ENCODE measurements around the gene DGKQ.
"Not testable (repeated sequence)": the region's sequence is repeated elsewhere in the genome, so short reads cannot be mapped to it uniquely, and the experiment has no call there.

Gene DGKQ

DNA sequence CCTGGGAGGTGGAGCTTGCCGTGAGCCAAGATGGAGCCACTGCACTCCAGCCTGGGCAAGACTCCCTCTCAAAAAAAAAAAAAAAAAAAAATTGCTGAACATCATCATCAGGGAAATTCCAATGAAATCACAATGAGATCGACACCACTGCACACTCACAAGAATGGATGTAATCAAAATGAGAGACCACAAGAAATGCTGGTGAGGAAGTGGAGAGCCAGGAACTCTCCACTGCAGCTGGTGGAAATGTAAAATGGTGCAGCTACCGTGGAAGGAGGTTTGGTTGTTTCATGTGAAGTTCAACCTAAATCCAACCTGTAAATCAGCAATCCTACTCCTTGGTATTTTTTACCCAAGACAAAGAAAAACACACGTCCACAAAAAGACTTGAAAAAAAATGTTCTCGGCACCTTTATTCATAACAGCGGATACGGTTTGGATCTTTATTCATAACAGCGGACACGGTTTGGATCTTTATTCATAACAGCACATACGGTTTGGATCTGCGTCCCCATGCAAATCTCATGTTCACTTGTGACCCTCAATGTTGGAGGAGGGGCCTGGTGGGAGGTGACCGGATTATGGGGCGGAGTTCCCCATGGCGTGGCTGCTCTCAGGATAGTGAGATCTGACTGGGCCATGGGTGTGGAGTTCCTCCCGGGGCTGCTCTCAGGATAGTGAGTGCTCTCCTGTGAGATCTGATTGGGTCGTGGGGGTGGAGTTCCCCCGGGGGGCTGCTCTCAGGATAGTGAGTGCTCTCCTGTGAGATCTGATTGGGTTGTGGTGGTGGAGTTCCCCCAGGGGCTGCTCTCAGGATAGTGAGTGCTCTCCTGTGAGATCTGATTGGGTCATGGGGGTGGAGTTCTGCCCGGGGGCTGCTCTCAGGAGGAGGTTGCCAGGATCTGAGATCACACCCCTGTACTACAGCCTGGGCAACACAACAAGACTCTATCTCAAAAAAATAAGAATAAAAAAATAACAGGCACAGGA, 49.0 kb downstream of the DGKQ start:
- no peak for DNase-seq

DNA sequence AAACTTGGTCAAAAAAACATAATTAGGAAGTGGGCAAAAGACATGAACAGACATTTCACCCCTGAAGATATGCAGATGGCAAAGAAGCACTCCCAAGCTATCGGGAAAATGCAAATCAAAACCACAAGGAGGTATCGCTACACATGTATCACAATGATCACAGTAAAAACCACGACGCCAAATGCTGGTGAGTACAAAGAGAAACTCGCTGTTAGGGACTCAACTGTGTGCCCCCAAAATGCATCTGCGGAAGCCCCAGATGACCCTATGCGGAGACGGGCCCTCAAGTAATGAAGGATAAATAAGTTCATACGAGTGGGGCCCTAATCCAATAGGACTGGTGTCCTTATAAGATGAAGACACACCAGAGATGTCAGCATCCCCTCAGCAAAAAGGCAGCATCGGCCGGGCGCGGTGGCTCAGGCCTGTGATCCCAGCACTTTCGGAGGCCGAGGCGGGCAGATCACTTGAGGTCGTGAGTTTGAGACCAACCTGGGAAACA, 51.5 kb downstream of the DGKQ start:
- no peak for DNase-seq

DNA sequence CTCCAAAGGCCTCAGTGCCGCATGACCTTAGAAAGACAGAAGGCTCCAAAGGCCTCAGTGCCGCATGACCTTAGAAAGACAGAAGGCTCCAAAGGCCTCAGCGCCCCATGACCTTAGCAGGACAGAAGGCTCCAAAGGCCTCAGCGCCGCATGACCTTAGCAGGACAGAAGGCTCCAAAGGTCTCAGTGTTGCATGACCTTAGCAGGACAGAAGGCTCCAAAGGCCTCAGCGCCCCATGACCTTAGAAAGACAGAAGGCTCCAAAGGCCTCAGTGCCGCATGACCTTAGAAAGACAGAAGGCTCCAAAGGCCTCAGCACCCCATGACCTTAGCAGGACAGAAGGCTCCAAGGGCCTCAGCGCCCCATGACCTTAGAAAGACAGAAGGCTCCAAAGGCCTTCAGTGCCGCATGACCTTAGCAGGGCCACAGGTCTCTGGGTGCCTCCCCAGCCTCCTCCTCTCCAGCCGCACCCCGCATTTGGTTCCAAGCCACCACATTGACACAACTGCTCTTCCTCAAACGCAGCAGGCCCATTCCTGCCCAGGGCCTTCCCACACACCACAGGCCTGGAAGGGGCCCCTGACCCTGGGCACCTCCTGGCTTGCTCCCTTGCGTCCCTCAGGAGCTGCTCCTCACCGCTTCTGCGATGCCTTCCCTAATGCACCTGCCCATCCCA, 54.2 kb downstream of the DGKQ start:
- not testable (repeated sequence) for DNase-seq

DNA sequence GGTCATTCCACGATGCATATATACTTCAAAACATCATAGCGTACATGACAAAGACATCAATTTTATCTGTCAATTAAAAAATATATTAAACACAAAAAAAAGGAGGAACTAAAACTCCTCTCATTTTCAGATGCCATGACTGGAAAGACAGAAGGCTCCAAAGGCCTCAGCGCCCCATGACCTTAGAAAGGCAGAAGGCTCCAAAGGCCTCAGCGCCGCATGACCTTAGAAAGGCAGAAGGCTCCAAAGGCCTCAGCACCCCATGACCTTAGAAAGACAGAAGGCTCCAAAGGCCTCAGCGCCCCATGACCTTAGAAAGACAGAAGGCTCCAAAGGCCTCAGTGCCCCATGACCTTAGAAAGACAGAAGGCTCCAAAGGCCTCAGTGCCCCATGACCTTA, 54.8 kb downstream of the DGKQ start:
- not testable (repeated sequence) for DNase-seq

DNA sequence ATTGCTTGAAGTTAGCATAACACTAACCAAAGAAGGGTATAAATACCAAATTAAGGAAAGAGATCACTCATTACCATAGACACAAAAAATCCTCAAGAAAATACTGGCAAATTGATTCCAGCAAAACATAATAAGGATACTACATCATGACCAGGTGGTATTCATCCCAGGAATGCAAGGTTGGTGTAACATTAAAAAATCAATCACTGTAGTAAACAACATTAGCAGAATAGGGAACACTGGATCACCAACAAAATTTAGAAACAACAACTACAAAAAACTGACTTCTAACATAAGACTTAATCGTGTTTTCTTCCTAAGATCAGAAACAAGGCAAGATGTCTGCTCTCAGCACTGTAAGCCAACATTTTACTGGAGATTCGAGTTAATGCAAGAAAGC, 55.4 kb downstream of the DGKQ start:
- DNase-seq: no peak

DNA sequence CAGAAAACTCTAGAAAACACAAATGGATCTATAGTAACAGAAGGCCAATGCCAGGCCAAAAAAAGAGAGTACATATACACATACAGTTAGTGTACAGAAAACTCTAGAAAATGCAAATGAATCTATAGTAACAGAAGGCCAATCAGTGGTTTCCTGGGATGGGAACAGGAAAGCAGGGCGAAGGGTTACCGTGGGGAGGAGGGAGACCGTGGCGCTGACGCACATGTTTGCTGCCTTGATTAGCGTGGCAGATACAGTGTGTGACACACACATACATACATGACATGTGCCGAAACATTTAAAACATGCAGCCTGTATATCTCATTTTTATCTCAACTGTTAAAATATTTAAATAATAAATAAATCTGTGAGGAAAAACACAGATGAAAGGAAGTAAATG, 55.9 kb downstream of the DGKQ start:
- no peak for DNase-seq

DNA sequence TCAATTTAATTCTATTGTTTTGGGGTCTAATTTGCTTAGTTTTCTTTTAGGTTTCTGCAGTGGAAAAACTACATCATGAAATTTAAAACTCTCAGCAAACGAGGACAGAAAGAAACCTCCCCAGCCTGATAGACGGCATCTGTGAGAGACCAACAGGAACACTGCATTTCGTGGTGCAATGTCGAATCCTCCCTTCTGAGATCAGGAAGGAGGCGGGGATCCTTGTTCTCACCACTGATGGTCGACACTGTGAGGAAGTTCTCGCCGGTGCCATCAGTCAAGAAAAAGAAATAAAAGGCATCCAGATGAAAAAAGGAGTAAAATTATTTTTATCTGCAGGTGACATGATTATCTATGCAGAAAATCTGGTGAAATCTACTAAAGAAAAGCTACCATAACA, 57.8 kb downstream of the DGKQ start:
- no peak for DNase-seq

DNA sequence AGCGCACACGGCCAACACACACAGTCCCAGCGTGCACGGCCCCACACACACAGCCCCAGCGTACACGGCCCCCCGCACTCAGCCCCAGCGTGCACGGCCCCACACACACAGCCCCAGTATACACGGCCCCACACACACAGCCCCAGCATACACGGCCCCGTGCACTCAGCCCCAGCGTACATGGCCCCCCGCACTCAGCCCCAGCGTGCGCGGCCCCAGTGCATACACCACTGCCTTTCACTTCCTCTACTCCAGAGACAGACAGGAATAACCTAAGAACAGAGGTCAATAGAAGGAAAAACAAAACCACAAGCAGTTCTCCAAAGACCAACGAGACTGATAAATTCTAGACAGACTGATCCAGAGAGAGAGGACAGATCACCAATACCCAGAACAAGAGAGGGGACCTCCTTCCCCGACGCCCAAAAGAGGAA, 58.3 kb downstream of the DGKQ start:
- DNase-seq: no peak

DNA sequence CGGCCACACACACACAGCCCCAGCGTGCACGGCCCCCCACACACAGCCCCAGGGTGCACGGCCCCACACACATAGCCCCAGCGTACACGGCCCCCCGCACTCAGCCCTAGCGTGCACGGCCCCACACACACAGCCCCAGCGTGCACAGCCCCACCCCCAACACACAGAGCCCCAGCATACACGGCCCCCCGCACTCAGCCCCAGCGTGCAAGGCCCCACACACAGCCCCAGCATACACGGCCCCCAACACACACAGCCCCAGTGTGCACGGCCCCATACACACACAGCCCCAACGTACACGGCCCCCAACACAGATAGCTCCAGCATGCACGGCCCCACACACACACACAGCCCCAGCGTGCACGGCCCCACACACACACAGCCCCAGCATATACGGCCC, 58.8 kb downstream of the DGKQ start:
- DNase-seq: no peak

DNA sequence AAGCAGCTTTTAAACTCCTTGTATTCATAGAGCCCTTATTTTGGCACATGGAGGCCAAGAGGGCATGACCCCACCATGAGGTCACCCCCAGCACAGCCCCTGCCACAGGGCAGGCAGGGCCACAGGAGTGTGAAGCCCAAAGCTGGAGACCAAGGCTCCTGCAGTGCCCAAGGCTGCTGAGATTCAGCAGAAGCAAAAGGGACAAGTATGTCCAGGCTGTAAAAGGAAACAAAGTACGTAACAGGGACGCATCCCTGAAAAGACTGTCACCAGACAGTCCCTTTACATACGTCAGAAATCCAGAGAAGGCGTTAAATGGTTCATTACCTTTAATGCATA, 60.1 kb downstream of the DGKQ start:
- DNase-seq: peak; percentile 48

DNA sequence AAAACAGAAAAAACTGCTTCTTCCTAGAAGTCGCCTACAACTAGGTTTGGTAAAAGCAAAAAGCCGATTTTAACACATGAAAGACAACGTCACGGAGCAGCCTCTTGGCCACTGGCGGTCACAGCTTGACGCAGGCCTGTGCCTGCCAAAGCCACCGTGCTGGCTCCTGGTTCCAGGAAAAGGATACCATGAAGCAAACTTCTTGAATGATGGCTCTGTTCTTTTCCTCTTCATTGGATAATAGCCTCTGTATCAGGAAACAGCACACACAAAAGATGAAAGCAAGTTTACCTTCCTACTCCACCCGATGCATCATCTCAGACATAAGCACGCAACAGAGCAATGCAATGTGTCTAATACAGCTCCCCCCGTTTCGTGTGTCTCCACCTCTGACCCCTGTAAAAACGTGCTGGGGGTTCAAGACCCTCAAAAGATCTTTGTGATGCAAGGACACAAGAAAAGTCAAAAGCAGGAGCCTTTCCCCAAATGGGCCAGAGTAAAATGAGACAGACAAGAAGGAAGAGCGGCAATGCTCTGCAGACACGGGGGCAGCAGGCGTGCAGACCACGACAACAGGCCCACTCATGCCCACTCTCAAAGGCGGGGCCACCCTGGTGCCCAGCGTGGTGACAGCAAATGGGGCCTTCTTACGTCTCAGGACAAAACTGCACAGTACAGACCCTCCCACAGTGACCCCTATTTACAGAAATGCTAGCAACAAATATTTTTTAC, 60.7 kb downstream of the DGKQ start:
- DNase-seq: peak; percentile 95

DNA sequence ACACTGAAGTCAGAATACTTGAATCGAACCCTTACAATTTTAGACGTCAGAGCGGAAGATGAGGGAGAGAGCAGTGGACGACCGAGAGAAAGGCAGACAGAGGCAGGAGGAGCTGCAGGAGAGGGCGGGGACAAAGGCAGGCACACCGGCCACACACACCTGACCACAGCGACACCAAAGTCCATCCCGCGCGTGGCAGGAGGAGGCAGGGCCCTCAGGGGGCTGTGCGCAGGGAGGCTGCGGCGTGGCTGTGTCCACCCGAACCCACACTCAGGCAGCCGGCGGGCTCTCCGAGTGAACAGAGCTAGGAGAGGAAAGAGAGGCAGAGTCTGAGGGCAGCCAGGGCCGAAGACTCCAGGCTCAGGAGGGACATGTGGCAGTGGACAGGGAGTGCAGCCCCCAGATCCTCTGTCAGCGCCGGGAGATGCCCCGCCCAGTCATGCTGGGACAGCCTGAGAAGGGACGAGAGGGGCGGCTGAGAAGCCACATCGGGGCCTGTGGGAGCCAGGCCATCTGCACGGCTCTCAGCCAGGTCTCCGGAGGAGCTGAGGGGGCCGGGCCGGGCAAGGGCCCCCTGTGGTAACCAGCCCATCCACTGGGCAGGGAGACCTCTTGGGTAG, 61.4 kb downstream of the DGKQ start:
- no peak for DNase-seq

DNA sequence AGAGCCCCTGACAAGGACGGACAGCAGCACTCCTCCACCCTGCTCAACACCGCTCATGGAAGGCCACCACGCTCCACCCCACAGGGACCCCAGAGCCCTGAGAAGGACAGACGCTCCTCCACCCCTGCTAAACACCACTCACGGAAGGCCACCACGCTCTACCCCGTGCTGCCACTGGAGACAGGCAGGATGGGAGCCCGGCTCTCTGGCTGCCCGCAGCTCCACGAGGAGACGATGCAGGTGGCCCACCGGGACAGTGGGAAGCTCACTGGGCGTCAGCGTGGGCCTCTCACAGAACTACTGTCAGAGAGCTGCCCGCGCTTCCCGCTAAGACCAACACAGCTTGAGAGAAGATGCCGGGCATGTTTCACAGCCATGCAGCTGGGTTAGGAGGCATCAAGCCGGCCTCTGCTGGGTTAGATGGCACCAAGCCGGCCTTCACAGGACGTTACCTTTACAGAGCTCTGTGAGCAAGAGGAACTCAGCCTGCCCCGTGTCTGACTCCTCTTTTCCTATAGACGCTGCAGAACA, 62.1 kb downstream of the DGKQ start:
- no peak for DNase-seq

DNA sequence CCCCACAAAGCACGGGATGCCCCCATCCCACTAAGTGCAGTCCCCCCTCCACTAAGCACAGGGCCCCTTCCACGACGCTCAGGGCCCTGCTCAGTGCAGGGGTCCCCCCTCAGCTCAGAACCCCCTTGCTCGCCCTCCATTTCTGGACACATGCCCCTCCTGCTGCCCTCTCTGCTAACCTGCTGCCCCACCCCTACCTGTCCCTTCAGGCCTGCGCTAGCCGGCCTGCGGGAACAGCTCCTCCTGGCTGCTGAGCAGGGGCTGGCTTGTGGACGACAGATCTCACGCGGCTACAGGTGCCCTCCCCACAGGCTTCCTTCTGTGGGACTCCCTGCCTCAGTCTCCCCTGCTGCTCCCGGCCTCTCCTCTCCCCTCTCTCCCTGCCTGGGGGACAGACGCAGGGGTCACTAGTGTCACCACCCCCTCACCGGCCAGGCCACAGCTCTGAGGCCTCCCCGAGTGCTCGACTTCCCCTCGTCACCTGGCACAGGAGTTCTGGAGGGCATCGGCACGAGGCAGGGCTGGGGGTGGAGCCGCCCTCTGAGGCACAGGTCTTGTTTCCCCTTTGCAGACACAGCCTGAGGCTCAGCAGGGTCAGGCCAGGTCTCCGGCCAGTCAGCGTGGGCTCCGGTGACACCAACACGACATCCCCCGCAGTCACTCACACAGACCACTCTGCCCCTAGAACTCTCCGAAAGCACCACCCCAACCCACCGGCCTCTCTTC, 62.8 kb downstream of the DGKQ start:
- no peak for DNase-seq

DNA sequence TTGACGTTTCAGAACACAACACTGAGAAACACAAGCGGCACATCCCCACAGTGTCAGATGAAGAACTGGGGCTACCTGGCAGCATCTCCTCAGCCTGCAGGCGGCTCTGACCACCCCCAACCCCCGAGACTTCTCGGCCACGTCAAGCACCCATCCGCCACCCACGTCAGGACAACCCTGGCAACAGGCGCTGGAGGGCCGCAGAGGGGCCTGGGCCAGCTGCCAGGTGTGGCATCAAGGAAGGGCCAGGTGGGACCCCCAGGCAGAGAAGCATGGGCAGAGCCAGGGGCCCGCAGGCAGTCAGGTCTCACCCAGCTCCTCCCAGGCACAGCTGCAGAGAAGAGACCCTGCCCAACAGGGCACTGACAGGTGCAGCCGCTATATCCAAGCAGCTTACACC, 63.5 kb downstream of the DGKQ start:
- no peak for DNase-seq

DNA sequence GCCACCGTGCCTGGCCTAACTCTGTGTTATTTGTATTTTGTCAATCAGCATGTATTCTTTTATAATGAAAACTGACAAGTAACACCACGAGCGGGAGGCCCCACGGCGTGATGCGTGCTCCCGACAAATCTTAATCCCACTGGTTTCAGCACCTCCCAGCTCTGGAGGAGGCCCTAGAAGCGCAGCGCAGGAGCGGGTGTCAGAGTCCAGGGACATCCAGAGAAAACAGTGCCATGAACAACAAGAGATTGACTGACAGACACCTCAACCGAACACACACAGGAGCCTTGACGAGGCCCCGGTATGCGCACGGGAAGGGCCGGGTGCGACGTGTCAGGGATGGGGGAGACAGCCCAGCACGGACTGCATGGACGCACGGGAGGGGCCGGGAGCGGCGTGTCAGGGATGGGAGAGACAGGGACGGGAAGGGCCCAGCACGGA, 64.2 kb downstream of the DGKQ start:
- DNase-seq: no peak

Data from DMS53 (cell line).